ENCODE results near the gene RNF11.
A peak's percentile ranks its signal among the peaks of the same experiment; 100 is the strongest.
"Not testable (repeated sequence)": the region's sequence is repeated elsewhere in the genome, so short reads cannot be mapped to it uniquely, and the experiment has no call there.

The RNF11 gene

DNA sequence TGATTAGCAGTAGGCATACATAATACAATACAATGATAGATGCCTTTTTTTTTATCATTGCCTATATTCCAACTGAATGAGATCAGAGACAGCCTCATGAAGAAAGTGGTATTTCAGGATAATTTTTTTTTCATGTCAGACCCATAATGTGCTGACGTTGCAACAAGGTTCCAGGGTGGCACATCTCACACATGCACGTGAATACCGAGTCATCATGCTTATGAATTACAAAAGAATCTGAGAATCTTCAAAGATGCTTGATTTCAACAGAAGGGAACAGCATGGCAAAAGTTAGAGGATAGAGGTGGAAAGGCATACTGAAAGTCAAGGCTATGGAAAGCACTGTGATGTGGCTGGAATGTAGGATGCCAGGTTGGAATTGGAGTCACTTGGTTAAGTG lies 5.0 kb upstream of the RNF11 start:
- no peak overlapping the region for H3K27ac ChIP-seq
- TF ChIP-seq, protein P1, sequence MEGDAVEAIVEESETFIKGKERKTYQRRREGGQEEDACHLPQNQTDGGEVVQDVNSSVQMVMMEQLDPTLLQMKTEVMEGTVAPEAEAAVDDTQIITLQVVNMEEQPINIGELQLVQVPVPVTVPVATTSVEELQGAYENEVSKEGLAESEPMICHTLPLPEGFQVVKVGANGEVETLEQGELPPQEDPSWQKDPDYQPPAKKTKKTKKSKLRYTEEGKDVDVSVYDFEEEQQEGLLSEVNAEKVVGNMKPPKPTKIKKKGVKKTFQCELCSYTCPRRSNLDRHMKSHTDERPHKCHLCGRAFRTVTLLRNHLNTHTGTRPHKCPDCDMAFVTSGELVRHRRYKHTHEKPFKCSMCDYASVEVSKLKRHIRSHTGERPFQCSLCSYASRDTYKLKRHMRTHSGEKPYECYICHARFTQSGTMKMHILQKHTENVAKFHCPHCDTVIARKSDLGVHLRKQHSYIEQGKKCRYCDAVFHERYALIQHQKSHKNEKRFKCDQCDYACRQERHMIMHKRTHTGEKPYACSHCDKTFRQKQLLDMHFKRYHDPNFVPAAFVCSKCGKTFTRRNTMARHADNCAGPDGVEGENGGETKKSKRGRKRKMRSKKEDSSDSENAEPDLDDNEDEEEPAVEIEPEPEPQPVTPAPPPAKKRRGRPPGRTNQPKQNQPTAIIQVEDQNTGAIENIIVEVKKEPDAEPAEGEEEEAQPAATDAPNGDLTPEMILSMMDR (IDR thresholded peaks at IDR 0.05; ENCODE audit: low read depth, low read length): no peak
- DNase-seq: no peak

DNA sequence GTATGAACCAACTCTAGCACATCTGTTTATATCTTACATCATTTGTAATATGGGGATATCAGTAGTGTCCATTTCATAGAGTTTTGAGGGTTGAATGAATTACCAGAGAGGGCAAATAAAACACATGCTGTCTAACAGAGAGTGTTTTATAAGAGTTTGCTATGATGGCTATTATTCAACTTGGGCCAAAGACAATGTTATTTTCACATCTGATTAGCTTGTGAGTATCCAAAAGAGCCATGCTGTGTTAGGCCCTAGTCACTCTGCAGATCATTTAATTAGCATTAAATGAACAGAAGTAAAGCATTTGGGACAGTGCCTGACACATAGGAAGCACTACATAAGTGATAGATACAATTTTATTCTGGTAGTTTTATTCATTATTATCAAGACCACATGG lies 4.2 kb upstream of the RNF11 start:
- no peaks in the 10 kb centered on the region; the same call in 1 of the 2 replicates for H3K36me3 ChIP-seq
- no peak overlapping the region for H3K4me3 ChIP-seq (ENCODE audit: low read depth, low read length)
- H3K27me3 ChIP-seq (ENCODE audit: insufficient read depth, low read depth, severe bottlenecking): no peaks in the 10 kb centered on the region
- no peak for DNase-seq
- no peaks in the 10 kb centered on the region for H3K9me3 ChIP-seq (ENCODE audit: severe bottlenecking)
- no peak overlapping the region for H3K27ac ChIP-seq
- TF ChIP-seq, protein P1 (IDR thresholded peaks at IDR 0.05; ENCODE audit: low read depth, low read length): no peak

More for the DNA sequence above, 5.0 kb upstream of the RNF11 start:
- no peaks in the 10 kb centered on the region for H3K27me3 ChIP-seq (ENCODE audit: insufficient read depth, low read depth, severe bottlenecking)
- H3K9me3 ChIP-seq (ENCODE audit: severe bottlenecking): no peaks in the 10 kb centered on the region
- no peak overlapping the region for H3K4me3 ChIP-seq (ENCODE audit: low read depth, low read length)
- no peaks in the 10 kb centered on the region for H3K36me3 ChIP-seq

DNA sequence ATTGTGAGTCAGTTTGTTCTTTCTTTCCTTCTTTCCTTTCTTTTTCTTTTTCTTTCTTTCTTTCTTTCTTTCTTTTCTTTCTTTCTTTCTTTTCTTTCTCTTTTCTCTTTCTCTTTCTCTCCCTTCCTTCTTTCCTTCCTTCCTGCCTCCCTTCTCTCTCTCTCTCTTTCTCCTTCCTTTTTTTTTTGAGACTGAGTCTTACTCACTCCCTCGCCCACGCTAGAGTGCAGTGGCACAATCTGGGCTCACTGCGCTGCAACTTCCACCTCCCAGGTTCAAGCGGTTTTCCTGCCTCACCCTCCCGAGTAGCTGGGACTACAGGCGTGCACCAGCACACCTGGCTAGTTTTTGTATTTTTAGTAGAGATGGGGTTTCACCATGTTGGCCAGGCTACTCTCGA lies 1.8 kb upstream of the RNF11 start:
- H3K27me3 ChIP-seq (ENCODE audit: insufficient read depth, low read depth, severe bottlenecking); H3K9me3 ChIP-seq (ENCODE audit: severe bottlenecking); DNase-seq; H3K36me3 ChIP-seq: not testable (repeated sequence)
- Histone ChIP-seq H3K4me3 (ENCODE audit: low read depth, low read length) (peak overlapping the region; percentile 98), H3K27ac (peak overlapping the region; percentile 93; the same call in 1 of the 2 replicates)

DNA sequence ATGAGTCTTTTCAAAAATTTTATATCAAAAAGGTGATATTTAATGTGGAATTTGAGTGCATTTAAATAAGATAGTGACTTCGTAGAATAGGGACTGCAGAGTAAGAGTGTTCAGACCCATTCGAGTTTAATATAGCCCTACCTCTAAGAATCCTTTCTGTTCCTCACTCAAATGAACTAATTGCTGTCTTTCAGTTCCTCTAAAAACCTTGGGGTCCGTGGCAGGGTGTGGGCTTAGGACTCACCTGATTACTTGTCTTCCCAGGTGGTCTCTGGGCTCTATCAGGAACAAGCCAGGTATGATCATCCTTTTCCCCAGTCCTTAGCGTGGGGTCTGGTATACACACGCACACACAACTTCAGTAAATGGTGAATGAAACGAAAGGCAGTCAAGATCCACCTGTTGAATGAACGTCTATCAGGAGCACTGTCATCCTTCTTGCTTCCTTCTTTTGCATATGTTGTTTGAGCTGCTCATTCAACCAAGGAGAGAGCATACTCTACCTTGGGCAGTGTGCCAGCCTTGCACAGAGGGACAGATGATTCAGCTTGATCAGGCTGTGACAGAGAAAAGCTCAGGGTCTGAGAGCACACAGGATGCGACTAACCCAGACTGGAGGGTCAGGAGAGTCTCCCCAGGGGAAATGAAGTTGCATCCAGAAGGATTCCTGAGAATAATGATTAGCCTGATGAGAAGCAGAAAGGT lies 1.2 kb upstream of the RNF11 start:
- H3K27ac ChIP-seq: peak overlapping the region; percentile 93
- peak; percentile 72 for DNase-seq

DNA sequence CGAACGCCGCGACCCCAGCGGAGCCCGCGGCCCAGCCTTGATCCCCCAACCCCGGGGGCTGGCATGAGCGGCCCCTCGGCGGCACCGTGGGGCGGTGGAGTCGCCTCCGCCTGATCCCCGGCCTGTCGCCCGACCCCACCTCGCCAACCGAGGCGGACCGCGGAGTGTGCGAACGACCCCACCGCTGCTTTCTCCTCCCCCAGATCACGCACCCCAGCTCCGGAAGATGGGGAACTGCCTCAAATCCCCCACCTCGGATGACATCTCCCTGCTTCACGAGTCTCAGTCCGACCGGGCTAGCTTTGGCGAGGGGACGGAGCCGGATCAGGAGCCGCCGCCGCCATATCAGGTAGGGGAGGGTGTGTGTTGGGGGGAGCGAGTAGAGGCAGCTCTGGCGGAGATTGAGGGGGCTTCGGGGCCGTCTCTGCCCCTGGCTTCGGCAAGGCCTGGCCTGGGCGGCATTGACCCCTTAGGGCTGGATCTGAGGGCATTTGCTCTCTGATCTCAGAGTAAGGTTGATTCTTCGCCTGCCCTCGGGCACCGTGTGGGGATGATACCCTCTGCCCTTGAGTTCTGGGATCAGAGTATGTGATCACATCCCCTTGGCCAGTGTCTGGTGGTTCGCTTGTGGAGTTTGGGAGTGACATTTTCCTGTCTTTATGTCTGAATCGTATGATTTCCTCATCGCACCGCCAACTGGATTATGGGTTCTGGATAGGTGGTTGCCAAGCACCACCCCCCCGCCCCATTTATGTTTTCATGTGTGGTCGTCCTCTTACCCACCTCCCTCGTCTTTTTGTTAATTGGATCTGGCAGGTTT lies 668 bp downstream of the RNF11 start:
- H3K36me3 ChIP-seq: peaks cover 20% of the 10 kb centered on the region
- H3K4me3 ChIP-seq (ENCODE audit: low read depth, low read length): peak overlapping the region; percentile 98
- H3K27ac ChIP-seq: peak overlapping the region; percentile 93
- peak; percentile 54 for DNase-seq
- no peaks in the 10 kb centered on the region for H3K9me3 ChIP-seq (ENCODE audit: severe bottlenecking)
- H3K27me3 ChIP-seq (ENCODE audit: insufficient read depth, low read depth, severe bottlenecking): no peaks in the 10 kb centered on the region
- TF ChIP-seq, protein P1 (IDR thresholded peaks at IDR 0.05; ENCODE audit: low read depth, low read length): no peak

More for the DNA sequence above, 1.2 kb upstream of the RNF11 start:
- Histone ChIP-seq H3K9me3 (ENCODE audit: severe bottlenecking) (no peaks in the 10 kb centered on the region), H3K36me3 (peaks cover 11% of the 10 kb centered on the region), H3K27me3 (ENCODE audit: insufficient read depth, low read depth, severe bottlenecking) (no peaks in the 10 kb centered on the region), H3K4me3 (ENCODE audit: low read depth, low read length) (peak overlapping the region; percentile 98)
- TF ChIP-seq, protein P1 (IDR thresholded peaks at IDR 0.05; ENCODE audit: low read depth, low read length): no peak

DNA sequence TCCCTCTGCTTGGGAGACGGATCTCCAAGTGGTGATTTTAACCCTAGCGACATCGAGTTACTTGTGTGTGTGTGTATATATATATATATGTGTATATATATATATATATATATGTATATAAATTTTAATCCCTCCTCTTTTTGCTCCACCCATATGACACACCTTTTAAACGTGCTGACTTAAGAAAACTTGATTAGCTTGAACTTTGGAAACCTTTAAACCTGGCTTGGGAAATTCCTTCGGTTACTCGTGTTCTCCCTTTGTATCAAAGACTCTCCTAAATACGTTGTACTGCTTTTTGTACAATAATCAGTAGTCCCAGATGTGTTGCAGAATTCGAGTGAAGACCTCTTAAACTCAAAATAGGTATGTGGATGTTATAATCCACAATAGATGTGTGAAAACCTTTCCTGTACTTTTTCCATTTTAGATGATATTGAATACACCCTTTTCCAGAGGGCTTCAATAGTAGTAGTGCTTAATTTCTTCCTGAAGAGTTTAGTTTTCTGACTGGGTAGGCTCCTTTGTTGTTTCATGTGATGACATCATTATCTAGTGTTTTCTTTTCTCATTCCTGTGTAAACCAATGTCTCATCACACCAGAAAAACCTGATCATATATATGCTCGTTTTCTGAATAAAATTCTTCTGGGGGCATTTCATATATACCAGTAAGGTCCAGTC lies 1.4 kb downstream of the RNF11 start:
- no peak for DNase-seq
- H3K4me3 ChIP-seq (ENCODE audit: low read depth, low read length): peak overlapping the region; percentile 98
- peak overlapping the region; percentile 93 for H3K27ac ChIP-seq
- TF ChIP-seq, protein P1 (IDR thresholded peaks at IDR 0.05; ENCODE audit: low read depth, low read length): no peak
- peaks cover 20% of the 10 kb centered on the region for H3K36me3 ChIP-seq
- H3K27me3 ChIP-seq (ENCODE audit: insufficient read depth, low read depth, severe bottlenecking): no peaks in the 10 kb centered on the region
- H3K9me3 ChIP-seq (ENCODE audit: severe bottlenecking): no peaks in the 10 kb centered on the region

All from WERI-Rb-1 (cell line).